Endothelial cell of umbilical vein (primary cell): ENCODE measurements around the gene TSEN34. TPM values are rescaled to one million over a fixed set of nuclear protein-coding genes. Genes with fewer than 3 reads are reported as not detected.

Experiments
- BruUV-seq: library from RNA; stranded (reverse); fragments of 400-500 nt; replicated peaks from 2 replicates; lab custom pipeline; 2021; lab: Mats Ljungman, UMichigan
- CTCF ChIA-PET: fragments of 300-600, 350-600 bp; sonication (Branson Sonifier 250); formaldehyde crosslinking; loops from one replicate; lab custom pipeline; 2021; ENCODE audit warnings: antibody characterized with exemption, inconsistent platforms; lab: Charles Lee
- POLR2A ChIA-PET: fragments of 300-600, 350-600 bp; sonication (Branson Sonifier 250); formaldehyde crosslinking; loops from one replicate; lab custom pipeline; 2021; ENCODE audit warnings: antibody characterized with exemption, inconsistent platforms; lab: Charles Lee
- DNase-seq: peaks from one replicate; pipeline ENCODE4 v3.0.0-alpha.2; 2011; ENCODE audit warnings: low read depth, low spot score
- FAIRE-seq: peaks from 2 replicates; lab custom pipeline; 2011; peaks lifted over from hg19 to GRCh38; lab: Jason Lieb, UNC
- H2AFZ ChIP-seq: 2 replicates; pipeline ENCODE4 v1.6.0; 2012; ENCODE audit warnings: low read depth, low read length, control low read depth, inconsistent platforms
- H3K27ac ChIP-seq: 2 replicates; pipeline ENCODE4 v1.5.1; 2011; ENCODE audit warnings: low read depth, mild to moderate bottlenecking, control low read depth, low read length, moderate library complexity; ENCODE audit not compliant: insufficient read depth
- H3K27me3 ChIP-seq, 2 experiments: 2 replicates each; pipeline versions ENCODE4 v1.6.0 to v1.6.1; 2011; ENCODE audit warnings: low read length in 2 of 2, mixed read lengths in 1 of 2; ENCODE audit not compliant: control insufficient read depth in 2 of 2, insufficient read depth in 2 of 2
- H3K36me3 ChIP-seq, 2 experiments: 2 replicates in 1 of 2; 3 replicates in 1 of 2; pipeline ENCODE4 v1.5.1; 2011; ENCODE audit warnings: low read length in 2 of 2, mild to moderate bottlenecking in 1 of 2, moderate library complexity in 1 of 2; ENCODE audit not compliant: control insufficient read depth in 2 of 2, insufficient read depth in 2 of 2; ENCODE audit errors: extremely low read depth in 1 of 2
- H3K4me1 ChIP-seq: 3 replicates; pipeline ENCODE4 v1.5.1; 2011; ENCODE audit warnings: mild to moderate bottlenecking, low read length; ENCODE audit not compliant: control insufficient read depth, insufficient read depth; ENCODE audit errors: extremely low read depth
- H3K4me2 ChIP-seq: 2 replicates; pipeline ENCODE4 v1.6.1; 2011; ENCODE audit warnings: low read length, control low read depth, mixed read lengths; ENCODE audit not compliant: insufficient read depth
- H3K4me3 ChIP-seq, 3 experiments: fragments of 200-600 bp in 1 of 3; sonication (generic), shearing (Covaris generic) in 1 of 3; replicated peaks in 1 of 3; 2 replicates each; pipeline ENCODE4 v1.5.1; 2011 to 2016; ENCODE audit warnings: control low read depth in 3 of 3, low read length in 3 of 3, mild to moderate bottlenecking in 2 of 3, inconsistent platforms in 1 of 3, low read depth in 1 of 3, moderate library complexity in 1 of 3; ENCODE audit not compliant: insufficient read depth in 1 of 3
- H3K79me2 ChIP-seq: 2 replicates; pipeline ENCODE4 v1.6.0; 2012; ENCODE audit warnings: low read length, inconsistent platforms; ENCODE audit not compliant: control insufficient read depth, insufficient read depth
- H3K9ac ChIP-seq: replicated peaks from 2 replicates; pipeline ENCODE3; 2011; ENCODE audit warnings: low read length, control low read depth; ENCODE audit not compliant: insufficient read depth; ENCODE audit errors: extremely low read depth
- H3K9me1 ChIP-seq: replicated peaks from 3 replicates; pipeline ENCODE4 v1.6.0; 2011; ENCODE audit warnings: mild to moderate bottlenecking, low read length; ENCODE audit not compliant: control insufficient read depth, insufficient read depth; ENCODE audit errors: extremely low read depth
- H3K9me3 ChIP-seq: replicated peaks from 2 replicates; pipeline ENCODE4 v1.5.1; 2012; ENCODE audit warnings: low read length, inconsistent platforms; ENCODE audit not compliant: control insufficient read depth, insufficient read depth
- H4K20me1 ChIP-seq: replicated peaks from 2 replicates; pipeline ENCODE3; 2011; ENCODE audit warnings: mild to moderate bottlenecking, low read length; ENCODE audit not compliant: control insufficient read depth, insufficient read depth; ENCODE audit errors: extremely low read depth
- EZH2 ChIP-seq: IDR thresholded peaks from 2 replicates; pipeline ENCODE4 v1.6.1; 2012; ENCODE audit warnings: borderline replicate concordance, low read depth, mild to moderate bottlenecking, moderate library complexity, low read length, inconsistent platforms; ENCODE audit not compliant: severe bottlenecking
- FOS ChIP-seq: IDR thresholded peaks from 2 replicates; pipeline ENCODE4 v1.6.1; 2011; ENCODE audit warnings: mild to moderate bottlenecking, low read length, moderate library complexity, borderline replicate concordance; ENCODE audit not compliant: insufficient read depth
- GATA2 ChIP-seq: IDR thresholded peaks from 2 replicates; pipeline ENCODE4 v1.7.0; 2011; ENCODE audit warnings: low read depth, mild to moderate bottlenecking, moderate library complexity, mixed read lengths, low read length; ENCODE audit not compliant: insufficient read length, insufficient read depth
- JUN ChIP-seq: IDR thresholded peaks from 2 replicates; pipeline ENCODE4 v1.6.1; 2011; ENCODE audit warnings: borderline replicate concordance, low read depth; ENCODE audit not compliant: insufficient read length, insufficient read depth
- MYC ChIP-seq: IDR thresholded peaks from one replicate; pipeline ENCODE4 v1.6.1; 2011; ENCODE audit warnings: mild to moderate bottlenecking, low read depth, low read length
- POLR2A ChIP-seq: IDR thresholded peaks from 2 replicates; pipeline ENCODE4 v1.6.1; 2012; ENCODE audit warnings: low read depth, mild to moderate bottlenecking, control low read depth, low read length
- POLR2AphosphoS5 ChIP-seq: IDR thresholded peaks from 2 replicates; pipeline ENCODE4 v1.6.1; 2012; ENCODE audit warnings: low read depth, mild to moderate bottlenecking, control low read depth, low read length, moderate library complexity; ENCODE audit not compliant: insufficient read depth
- dilution Hi-C: fragments of 300-500 bp; cut with MboI; formaldehyde crosslinking; loops from one replicate; pipeline ENCODE4 v1.15.0; 2019; ENCODE audit warnings: low sequenced_read_pairs; ENCODE audit not compliant: extremely low pct_ligation_motif_present
- intact Hi-C: fragments of 100-400 bp; cut with micrococcal nuclease; formaldehyde crosslinking; loops from one replicate; pipeline ENCODE4 v1.10.0; 2022
- polyA plus RNA-seq, 4 experiments: library from polyadenylated mRNA; depleted of rRNA in 3 of 4; stranded (reverse) in 3 of 4; unstranded in 1 of 4; fragments of >200 nt; gene quantifications; 2 replicates each; pipeline versions ENCODE4 v1.2.1 to v1.2.3, GENCODE V29; 2011 to 2012; ENCODE audit warnings: missing spikeins in 1 of 4
- total RNA-seq: library from RNA; stranded (reverse); gene quantifications from 2 replicates; pipeline ENCODE4 v1.2.3, GENCODE V29; 2021
- TF ChIP-seq, protein P1 (sequence below): IDR thresholded peaks from 2 replicates; pipeline ENCODE4 v1.6.1; 2011; ENCODE audit not compliant: insufficient read depth, insufficient read length
- TF ChIP-seq, protein P2 (sequence below), 2 donors: IDR thresholded peaks; 1 replicate in 1 of 2; 2 replicates in 1 of 2; pipeline ENCODE4 v1.5.1; 2011; ENCODE audit warnings: low read length in 2 of 2, mild to moderate bottlenecking in 2 of 2, moderate library complexity in 2 of 2, control low read depth in 1 of 2, inconsistent platforms in 1 of 2, low read depth in 1 of 2; ENCODE audit not compliant: insufficient read depth in 1 of 2; ENCODE audit errors: extremely low read depth in 1 of 2

Gene TSEN34
- total and polyA plus RNA-seq, 2 donors (not counting 3 experiments of a cell fraction or from before 2014, with no cell fraction given) = 40.7 to 81.9 TPM

DNA sequence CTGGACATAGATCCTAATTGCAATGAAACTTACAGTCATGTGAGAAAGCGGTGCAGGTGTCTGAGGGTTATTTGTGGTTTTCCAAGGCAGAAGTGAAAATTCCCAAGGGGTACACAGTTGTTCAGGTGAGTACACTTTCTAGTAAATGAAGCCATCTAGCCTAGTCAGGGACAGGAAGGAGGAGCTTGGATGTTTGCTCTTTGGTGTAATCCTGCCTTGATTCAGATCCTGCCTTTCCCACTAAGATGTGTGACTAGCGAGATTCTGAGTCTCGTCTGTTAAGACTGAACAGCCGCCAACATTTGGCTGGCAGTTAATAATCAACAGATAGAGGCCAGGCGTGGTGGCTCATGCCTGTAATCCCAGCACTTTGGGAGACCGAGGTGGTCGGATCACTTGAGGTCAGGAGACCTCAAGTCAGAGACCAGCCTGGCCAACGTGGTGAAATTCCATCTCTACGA is 12.1 kb downstream of the TSEN34 start:
- Histone ChIP-seq H4K20me1 (peaks cover 3% of the 10 kb centered on the region), H3K4me2 (peak overlapping the region; percentile 96), H3K4me3 (peak overlapping the region in 1 of 3 experiments; percentile 97), H3K4me1 (peaks cover 42% of the 10 kb centered on the region), H3K9me3 (no peaks in the 10 kb centered on the region), H3K9me1 (no peaks in the 10 kb centered on the region), H3K9ac (peak overlapping the region; percentile 95), H3K27me3 (no peaks in the 10 kb centered on the region), H3K27ac (no peak overlapping the region), H3K36me3 (peaks cover 40 to 51% of the 10 kb centered on the region in 2 experiments), H3K79me2 (peaks cover 73% of the 10 kb centered on the region), H2AFZ (no peak overlapping the region)
- dilution Hi-C loops (no loop called here), intact Hi-C loops (loop anchor here (5.0 kb wide), 2 partner anchors 41 to 244 kb away; partner anchors contain the start of gene LENG8)
- POLR2A ChIA-PET = interaction anchor here (0.5 to 6.0 kb wide), 2 partner anchors 13 to 19 kb away, joined by 7 to 91 read pairs; partner anchors contain the start of genes MBOAT7 and TSEN34
- FAIRE-seq (peak; percentile 46), DNase-seq (no peak)
- TF ChIP-seq, protein P1, sequence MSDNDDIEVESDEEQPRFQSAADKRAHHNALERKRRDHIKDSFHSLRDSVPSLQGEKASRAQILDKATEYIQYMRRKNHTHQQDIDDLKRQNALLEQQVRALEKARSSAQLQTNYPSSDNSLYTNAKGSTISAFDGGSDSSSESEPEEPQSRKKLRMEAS = no peak
- no peak for TF ChIP-seq MYC
- TF ChIP-seq GATA2 = no peak
- TF ChIP-seq POLR2AphosphoS5 = no peak
- TF ChIP-seq FOS = no peak
- TF ChIP-seq JUN = no peak
- no peak for TF ChIP-seq EZH2
- no peak for TF ChIP-seq POLR2A
- TF ChIP-seq, protein P2, sequence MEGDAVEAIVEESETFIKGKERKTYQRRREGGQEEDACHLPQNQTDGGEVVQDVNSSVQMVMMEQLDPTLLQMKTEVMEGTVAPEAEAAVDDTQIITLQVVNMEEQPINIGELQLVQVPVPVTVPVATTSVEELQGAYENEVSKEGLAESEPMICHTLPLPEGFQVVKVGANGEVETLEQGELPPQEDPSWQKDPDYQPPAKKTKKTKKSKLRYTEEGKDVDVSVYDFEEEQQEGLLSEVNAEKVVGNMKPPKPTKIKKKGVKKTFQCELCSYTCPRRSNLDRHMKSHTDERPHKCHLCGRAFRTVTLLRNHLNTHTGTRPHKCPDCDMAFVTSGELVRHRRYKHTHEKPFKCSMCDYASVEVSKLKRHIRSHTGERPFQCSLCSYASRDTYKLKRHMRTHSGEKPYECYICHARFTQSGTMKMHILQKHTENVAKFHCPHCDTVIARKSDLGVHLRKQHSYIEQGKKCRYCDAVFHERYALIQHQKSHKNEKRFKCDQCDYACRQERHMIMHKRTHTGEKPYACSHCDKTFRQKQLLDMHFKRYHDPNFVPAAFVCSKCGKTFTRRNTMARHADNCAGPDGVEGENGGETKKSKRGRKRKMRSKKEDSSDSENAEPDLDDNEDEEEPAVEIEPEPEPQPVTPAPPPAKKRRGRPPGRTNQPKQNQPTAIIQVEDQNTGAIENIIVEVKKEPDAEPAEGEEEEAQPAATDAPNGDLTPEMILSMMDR (IDR thresholded peaks at IDR 0.05; ENCODE audit: extremely low read depth in 1 of 2, insufficient read depth in 1 of 2, low read depth in 1 of 2, low read length in 2 of 2) = no peak
- CTCF ChIA-PET = interaction anchor here (1.0 to 1.3 kb wide), 2 partner anchors 11 to 29 kb away, joined by 3 read pairs; partner anchors contain the start of gene TSEN34
- no TSS peak for BruUV-seq
